ENCODE results near the gene KLK11.

The KLK11 gene, protein sequence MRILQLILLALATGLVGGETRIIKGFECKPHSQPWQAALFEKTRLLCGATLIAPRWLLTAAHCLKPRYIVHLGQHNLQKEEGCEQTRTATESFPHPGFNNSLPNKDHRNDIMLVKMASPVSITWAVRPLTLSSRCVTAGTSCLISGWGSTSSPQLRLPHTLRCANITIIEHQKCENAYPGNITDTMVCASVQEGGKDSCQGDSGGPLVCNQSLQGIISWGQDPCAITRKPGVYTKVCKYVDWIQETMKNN

DNA sequence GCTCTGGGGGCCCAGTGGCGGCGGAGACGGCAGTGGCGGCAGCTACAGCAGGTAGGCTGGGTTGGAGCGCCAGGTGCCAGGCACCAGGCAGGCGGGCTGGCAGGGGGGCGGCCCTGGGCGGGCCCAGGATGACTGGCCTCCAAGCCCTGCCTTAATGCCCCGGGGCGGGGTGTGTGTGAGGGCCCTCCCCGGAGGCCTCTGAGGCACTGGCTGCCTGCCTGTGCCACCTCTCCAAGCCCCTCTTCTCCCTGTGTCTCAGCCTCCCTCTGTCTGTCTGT is at the start of gene KLK11:
Gene KLK11, minus strand, starts transcription at position 63 of the 278 bp plus-strand sequence. CDS start 985 bp downstream, outside the sequence.
- in situ Hi-C loops (cut with MboI; ENCODE audit: low sequenced_read_pairs, unreplicated experiment): no loop called here
- TF ChIP-seq, protein P1, sequence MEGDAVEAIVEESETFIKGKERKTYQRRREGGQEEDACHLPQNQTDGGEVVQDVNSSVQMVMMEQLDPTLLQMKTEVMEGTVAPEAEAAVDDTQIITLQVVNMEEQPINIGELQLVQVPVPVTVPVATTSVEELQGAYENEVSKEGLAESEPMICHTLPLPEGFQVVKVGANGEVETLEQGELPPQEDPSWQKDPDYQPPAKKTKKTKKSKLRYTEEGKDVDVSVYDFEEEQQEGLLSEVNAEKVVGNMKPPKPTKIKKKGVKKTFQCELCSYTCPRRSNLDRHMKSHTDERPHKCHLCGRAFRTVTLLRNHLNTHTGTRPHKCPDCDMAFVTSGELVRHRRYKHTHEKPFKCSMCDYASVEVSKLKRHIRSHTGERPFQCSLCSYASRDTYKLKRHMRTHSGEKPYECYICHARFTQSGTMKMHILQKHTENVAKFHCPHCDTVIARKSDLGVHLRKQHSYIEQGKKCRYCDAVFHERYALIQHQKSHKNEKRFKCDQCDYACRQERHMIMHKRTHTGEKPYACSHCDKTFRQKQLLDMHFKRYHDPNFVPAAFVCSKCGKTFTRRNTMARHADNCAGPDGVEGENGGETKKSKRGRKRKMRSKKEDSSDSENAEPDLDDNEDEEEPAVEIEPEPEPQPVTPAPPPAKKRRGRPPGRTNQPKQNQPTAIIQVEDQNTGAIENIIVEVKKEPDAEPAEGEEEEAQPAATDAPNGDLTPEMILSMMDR (IDR thresholded peaks at IDR 0.05; ENCODE audit: borderline replicate concordance, control extremely low read depth, extremely low read depth, insufficient read depth, missing control alignments): no peak
- DNase-seq (ENCODE audit: low spot score): no peak

DNA sequence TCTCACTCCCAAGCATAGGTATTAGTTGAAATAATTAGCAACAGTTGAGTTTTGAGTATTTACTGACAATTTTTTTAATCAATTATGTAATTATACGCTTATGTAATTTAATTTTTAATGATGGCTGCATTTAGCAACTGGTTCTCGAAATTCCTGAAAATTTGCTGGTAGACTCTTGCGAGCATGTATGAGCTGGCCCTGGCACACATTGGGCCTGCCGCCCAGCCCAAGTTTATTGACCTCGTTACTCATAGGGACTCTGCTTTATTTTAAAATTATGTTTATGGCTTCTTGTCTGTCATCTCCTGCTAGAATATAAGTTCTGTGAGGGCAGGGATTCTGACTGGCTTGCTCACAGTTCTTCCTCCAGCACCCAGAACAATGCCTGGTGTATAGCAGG is 49.6 kb upstream of the KLK11 start:
- DNase-seq (ENCODE audit: low spot score): no peak
- TF ChIP-seq, protein P1 (IDR thresholded peaks at IDR 0.05; ENCODE audit: borderline replicate concordance, control extremely low read depth, extremely low read depth, insufficient read depth, missing control alignments): no peak
- in situ Hi-C loops (cut with MboI; ENCODE audit: low sequenced_read_pairs, unreplicated experiment): no loop called here

DNA sequence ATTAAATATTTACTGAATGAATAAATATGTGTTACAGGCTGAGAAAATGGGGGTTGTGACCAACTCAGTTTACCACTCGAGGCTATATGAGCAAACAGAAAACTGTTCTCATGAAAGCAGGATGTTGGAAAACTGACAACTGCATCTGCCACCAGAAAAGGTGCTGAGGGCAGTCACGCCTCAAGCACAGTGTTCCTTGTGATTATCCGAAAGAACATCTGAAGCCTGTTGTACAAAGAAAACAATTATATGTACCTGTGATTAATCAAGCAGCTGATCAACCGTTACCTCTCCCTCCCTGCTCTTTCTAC is 44.6 kb upstream of the KLK11 start:
- no peak for DNase-seq (ENCODE audit: low spot score)
- TF ChIP-seq, protein P1 (IDR thresholded peaks at IDR 0.05; ENCODE audit: borderline replicate concordance, control extremely low read depth, extremely low read depth, insufficient read depth, missing control alignments): no peak
- in situ Hi-C loops (cut with MboI; ENCODE audit: low sequenced_read_pairs, unreplicated experiment): no loop called here

DNA sequence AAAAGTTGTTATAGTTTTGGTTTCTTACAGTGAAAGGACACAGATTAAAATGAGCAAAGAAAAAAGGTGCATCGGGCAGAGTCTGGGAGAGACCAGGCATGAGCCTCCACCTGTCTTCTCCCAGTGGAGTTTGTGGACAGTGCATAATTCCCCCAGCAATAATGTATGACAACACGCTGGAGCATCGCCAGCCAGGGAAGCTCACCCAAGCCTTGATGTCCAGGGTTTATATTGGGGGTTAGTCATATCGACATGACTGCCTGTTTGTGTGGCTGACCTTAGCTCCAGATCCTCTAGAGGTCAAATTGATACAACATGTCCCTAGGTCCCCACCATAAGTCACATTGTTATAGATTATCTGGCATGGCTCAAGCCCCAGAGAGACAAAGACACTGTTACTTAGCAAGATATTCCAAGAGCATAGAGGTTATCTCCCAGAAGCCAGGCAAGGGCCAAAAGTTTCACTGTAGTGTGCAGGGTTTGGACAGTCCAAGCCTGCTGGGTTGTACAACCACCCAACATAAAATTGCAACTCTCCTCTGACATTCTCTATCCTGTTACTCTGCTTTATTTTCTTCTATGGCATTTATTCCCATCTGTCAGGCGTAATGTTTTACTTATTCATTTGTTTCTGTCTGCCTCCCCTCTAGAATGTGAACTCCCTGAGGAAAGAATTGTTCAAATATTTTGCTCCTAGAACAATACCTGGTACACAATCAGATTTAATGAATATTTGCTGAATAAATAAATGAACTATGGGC is 44.1 kb upstream of the KLK11 start:
- TF ChIP-seq, protein P1 (IDR thresholded peaks at IDR 0.05; ENCODE audit: borderline replicate concordance, control extremely low read depth, extremely low read depth, insufficient read depth, missing control alignments): no peak
- DNase-seq (ENCODE audit: low spot score): no peak
- in situ Hi-C loops (cut with MboI; ENCODE audit: low sequenced_read_pairs, unreplicated experiment): no loop called here

DNA sequence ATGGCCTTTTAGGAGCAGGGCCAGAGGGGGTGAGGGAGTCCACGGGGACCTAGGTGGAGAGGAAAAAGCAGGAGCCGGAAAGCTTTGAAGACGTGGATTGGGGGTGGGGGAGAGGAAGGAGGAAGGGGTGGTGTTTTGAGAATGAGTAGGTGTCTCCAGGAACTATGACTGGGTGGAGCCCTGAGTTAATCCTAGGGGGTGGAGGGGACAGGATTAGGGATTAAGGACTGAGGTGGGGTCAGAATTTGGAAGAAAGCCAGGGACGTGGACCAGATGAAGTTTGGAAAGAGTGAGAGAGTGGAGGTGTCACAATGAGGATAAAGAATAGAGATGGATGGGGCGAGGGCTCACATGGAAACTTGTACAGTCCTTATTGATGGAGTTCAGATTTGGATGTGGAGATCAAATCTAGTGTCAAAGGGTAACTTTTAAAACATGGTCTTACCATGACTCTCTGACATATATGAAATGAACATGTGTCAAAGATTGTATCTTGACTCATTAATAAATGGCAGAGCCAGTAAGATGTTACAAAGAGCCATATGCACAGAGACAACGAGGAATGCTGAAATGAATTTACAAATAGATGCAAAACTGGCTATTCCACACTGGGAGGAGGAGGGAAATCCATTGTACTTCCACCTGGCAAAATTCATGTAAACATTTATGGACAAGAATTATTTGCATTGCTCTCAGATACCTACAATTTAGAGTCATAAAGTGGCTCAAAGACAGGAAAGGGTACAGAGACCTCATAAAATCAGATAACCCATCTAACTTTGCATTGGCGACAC is 40.2 kb upstream of the KLK11 start:
- TF ChIP-seq, protein P1 (IDR thresholded peaks at IDR 0.05; ENCODE audit: borderline replicate concordance, control extremely low read depth, extremely low read depth, insufficient read depth, missing control alignments): no peak
- no peak for DNase-seq (ENCODE audit: low spot score)
- in situ Hi-C loops (cut with MboI; ENCODE audit: low sequenced_read_pairs, unreplicated experiment): no loop called here

DNA sequence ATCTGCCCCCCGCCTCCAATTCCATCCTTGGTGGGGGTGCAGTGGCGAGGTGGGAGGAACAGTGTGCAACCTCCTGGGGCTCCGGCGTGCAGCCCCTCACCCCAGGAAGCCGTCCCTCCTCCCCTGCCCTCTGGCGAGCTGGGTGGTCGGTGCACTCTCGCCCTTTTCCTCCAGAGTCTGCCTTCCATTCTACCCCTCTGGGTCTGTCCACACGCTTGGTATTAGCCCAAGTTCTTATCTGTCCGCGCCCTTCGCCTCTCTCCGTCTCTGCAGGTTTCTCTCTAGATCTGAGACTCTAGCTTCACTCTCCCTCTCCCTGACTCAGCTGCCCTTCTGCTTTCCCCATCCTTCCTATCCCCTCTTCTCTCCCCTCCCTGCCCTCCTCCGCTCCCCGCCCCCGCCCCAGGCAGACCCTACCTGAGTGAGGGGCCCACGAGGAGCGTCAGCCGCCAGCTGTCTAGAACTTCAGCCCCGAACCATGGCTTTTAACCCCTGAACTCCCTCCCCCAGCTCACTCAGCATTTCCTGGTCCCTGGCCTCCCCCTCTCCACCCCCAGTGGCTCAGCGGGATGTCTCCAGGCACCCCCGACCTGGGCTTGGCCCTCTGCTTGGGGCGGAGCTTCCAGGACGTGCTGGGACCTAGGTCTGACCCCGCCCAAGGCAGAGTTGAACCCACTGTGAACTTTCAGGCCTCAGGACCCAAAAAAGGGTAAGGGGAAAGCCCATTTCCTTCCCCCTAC is 39.0 kb upstream of the KLK11 start:
- in situ Hi-C loops (cut with MboI; ENCODE audit: low sequenced_read_pairs, unreplicated experiment): no loop called here
- TF ChIP-seq, protein P1 (IDR thresholded peaks at IDR 0.05; ENCODE audit: borderline replicate concordance, control extremely low read depth, extremely low read depth, insufficient read depth, missing control alignments): no peak
- DNase-seq (ENCODE audit: low spot score): no peak

Data from GM13976 (cell line).